Esophagus squamous epithelium (tissue), 4 donors: ENCODE measurements around the gene KRTAP24-1.

ENCODE experiments used
- CTCF ChIP-seq, 6 experiments: fragments of 450-650 bp in 4 of 6; fragments of 200-600 bp in 2 of 6; sonication (generic) in 2 of 6; IDR thresholded peaks; one replicate each; pipeline ENCODE4 v1.5.1; 2016 to 2019; ENCODE audit warnings: antibody characterized with exemption in 6 of 6, mild to moderate bottlenecking in 4 of 6, moderate library complexity in 4 of 6
- POLR2A ChIP-seq, 4 donors: fragments of 450-650 bp; IDR thresholded peaks; one replicate each; pipeline ENCODE4 v1.6.1; 2017; ENCODE audit warnings: antibody characterized with exemption in 4 of 4, mild to moderate bottlenecking in 4 of 4, moderate library complexity in 3 of 4

GRCh38 chr21:30320215-30320614, 37.5 kb upstream of the KRTAP24-1 start, which contains the start of gene KRTAP26-1:
- no peak for TF ChIP-seq CTCF (IDR thresholded peaks at IDR 0.05)
- no peak for TF ChIP-seq POLR2A (IDR thresholded peaks at IDR 0.05)
